Measurements from ENCODE around the gene LRP10.

LRP10 gene

DNA sequence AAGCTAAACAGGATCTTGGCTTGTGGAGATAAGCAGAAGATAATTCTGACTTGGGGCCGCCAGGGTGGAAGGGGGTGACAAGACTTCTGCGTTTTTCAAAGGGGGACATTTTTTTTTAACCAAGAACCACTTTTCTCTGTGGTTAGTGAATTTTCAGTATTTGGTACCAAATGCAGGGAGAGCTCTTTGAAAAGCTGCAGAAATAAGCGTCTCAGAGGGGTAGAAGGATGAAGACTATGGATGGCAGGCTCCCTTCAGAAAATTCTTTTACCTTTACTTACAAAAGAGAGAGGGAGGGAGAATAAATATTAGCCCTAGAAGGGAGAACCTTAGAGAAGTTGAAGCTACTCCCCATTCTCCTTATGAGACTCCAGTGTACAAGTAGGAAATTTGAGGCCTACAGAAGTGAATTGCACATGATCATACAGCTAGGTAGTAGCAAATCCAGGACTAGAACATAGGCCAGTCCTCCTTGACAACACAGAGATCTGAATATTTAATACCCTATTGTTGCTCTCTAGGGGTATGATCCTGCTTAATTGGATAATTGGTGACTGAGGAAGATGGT, 41.0 kb upstream of the LRP10 start:
- TF ChIP-seq, protein P1, sequence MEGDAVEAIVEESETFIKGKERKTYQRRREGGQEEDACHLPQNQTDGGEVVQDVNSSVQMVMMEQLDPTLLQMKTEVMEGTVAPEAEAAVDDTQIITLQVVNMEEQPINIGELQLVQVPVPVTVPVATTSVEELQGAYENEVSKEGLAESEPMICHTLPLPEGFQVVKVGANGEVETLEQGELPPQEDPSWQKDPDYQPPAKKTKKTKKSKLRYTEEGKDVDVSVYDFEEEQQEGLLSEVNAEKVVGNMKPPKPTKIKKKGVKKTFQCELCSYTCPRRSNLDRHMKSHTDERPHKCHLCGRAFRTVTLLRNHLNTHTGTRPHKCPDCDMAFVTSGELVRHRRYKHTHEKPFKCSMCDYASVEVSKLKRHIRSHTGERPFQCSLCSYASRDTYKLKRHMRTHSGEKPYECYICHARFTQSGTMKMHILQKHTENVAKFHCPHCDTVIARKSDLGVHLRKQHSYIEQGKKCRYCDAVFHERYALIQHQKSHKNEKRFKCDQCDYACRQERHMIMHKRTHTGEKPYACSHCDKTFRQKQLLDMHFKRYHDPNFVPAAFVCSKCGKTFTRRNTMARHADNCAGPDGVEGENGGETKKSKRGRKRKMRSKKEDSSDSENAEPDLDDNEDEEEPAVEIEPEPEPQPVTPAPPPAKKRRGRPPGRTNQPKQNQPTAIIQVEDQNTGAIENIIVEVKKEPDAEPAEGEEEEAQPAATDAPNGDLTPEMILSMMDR (IDR thresholded peaks at IDR 0.05; ENCODE audit: insufficient read depth, missing control alignments) = no peak
- no peak for DNase-seq (ENCODE audit: insufficient read length, low spot score)
- no peak for FAIRE-seq

DNA sequence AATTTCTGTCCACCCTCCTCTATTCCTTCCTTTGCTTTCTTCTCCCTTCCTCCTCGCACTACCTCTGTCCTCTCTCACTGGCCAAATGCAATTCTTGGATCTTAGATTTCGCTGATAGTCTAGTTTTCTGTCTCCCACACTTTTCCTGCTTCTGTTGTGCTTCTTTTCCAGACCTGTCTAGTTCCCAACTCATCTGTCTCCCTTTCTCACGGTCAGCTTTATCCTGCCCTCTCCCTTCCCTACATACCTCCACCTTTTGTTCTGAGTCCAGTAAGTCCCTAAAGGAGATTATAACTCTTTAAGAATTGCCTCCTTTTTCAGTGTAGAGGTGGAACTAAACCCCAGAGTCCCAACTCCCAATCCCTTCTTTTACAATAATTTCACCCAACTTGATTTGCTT, 36.0 kb upstream of the LRP10 start:
- TF ChIP-seq, protein P1 (IDR thresholded peaks at IDR 0.05; ENCODE audit: insufficient read depth, missing control alignments) = no peak
- DNase-seq (ENCODE audit: insufficient read length, low spot score) = no peak
- no peak for FAIRE-seq

DNA sequence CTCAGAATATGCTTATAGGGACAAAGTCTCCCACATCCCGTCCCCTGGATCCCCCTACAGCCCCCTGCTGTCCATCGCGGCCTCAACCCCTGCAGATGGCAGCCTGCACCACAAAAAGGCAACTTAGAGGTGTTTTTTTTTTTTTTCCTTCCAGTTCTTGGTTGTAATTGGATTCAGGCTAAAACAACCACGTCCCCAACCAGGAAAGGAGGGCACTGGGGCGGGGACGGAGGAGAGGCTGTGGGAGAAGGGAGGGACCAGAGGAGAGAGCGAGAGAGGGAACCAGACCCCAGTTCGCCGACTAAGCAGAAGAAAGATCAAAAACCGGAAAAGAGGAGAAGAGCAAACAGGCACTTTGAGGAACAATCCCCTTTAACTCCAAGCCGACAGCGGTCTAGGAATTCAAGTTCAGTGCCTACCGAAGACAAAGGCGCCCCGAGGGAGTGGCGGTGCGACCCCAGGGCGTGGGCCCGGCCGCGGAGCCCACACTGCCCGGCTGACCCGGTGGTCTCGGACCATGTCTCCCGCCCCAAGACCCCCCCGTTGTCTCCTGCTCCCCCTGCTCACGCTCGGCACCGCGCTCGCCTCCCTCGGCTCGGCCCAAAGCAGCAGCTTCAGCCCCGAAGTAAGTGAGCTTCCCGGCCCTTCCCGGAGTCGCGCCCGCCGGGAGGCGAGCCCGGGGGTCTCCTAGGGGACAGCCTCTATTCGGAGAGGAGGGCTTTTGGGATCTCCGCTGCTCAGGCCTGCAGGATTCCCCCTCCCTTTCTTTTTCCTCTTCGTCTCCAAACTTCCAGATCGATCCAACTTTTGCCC, 35.0 kb upstream of the LRP10 start, which contains the start of gene MMP14:
Gene MMP14 (plus strand): TSS at position 285 of the 813 bp plus-strand sequence. CDS start 233 bp downstream, at position 518.
- DNase-seq (ENCODE audit: insufficient read length, low spot score) = no peak
- TF ChIP-seq, protein P1 (IDR thresholded peaks at IDR 0.05; ENCODE audit: insufficient read depth, missing control alignments) = no peak
- no peak for FAIRE-seq

DNA sequence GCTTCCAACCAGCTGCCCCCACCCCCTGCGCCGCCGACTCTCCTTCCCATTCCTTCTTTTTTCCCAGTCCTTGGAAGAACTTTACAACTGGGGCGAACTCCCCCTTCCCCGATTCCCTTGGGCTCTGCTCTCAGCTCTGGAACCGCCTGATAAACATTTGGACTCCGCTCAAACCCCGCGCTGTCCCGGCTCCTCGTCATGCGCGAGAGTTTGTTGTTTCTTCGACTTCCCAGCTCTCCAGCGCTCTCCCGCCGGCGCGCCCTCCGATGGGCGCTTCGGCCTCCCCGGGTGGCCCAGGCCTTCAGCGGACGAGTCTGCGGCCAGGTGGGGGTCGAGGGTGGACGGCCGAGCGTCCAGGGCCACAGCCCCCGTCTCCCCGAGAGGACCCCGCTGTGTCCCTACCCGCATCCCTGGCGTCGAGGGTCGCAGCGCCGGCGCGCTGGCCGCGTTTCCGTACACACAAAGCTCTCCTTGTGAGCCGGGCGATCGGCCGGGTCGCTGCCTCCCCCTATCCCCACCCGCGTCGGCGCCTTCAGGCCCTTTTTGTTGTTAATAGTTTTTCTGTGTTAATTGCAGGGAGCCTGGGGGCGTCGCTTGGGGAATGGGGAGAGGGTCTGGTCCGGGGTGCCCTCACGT, 34.3 kb upstream of the LRP10 start:
- no peak for DNase-seq (ENCODE audit: insufficient read length, low spot score)
- TF ChIP-seq, protein P1 (IDR thresholded peaks at IDR 0.05; ENCODE audit: insufficient read depth, missing control alignments) = no peak
- no peak for FAIRE-seq

DNA sequence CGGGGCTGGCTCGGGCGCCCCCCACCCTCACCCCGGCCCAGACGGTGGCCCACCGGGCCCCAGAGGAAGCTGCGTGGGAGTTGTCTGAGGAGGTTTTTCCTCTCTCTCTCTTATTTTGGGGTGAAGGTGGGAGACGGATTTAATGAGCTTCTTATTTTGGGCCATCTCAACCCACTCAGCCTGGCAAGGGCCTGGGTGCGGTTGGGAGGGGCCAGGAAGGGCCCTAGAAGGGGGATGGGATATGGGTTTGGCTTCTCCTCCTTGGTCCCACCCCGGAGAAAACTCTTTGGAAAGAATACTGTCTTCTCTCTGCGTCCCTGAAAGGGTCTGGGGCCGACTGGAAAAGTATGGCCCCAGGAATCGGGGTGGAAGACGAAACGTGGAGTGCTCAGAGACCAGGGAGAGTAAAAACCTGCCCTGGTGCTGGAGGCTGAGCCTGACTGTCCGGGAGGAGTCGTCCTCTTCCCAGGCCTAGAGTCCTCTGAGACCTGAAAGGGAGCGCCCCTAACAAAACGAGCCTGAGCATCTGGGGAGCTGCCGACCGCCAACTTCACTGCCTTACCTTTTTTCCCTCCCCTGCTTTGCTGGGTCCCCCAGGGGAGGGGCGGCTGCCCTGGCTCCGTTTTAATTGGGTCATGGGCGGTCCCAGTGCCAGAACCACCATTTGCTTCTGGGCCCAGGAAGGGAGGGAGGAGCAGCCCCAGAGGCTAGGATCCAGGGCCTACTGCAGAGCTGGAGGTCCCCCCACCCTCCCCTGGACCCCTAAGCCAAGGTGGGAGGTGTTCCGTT, 33.6 kb upstream of the LRP10 start:
- FAIRE-seq (no peak), DNase-seq (ENCODE audit: insufficient read length, low spot score) (no peak)
- TF ChIP-seq, protein P1 (IDR thresholded peaks at IDR 0.05; ENCODE audit: insufficient read depth, missing control alignments) = no peak

DNA sequence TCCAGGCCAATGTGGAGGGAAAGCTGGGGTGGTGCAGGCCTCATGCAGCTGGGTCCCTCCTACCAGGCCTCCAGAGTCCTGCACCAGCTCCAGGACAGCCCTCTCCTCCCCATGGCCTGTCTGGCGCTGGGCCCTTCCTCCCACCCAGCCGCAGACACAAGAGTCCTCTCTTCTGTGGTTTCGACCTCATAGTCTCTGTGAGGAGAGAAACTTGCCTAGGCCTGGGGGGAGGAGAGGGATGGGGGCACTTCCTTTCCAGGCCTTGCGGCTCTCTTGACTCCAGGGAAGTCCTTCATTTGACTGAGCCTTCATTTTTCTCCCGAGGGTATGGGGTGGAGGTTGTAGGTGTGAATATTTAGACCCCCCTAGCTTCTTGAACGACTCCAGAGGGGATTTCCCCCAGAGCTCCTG, 32.9 kb upstream of the LRP10 start:
- DNase-seq (ENCODE audit: insufficient read length, low spot score) (no peak), FAIRE-seq (no peak)
- TF ChIP-seq, protein P1 (IDR thresholded peaks at IDR 0.05; ENCODE audit: insufficient read depth, missing control alignments) = no peak

Data from D721Med (cell line).